MM.1S (cell line): Measurements from ENCODE around the gene FTL.

Experiments
- DNase-seq: peaks from one replicate; pipeline ENCODE4 v3.0.0-alpha.2; 2015
- H2AFZ ChIP-seq: fragments of 300-600 bp; sonication (generic); 2 replicates; pipeline ENCODE4 v1.6.0; 2016; ENCODE audit warnings: antibody characterized with exemption, low read length
- H3F3A ChIP-seq: fragments of 300-600 bp; sonication (generic); 2 replicates; pipeline ENCODE4 v1.6.1; 2016; ENCODE audit warnings: mild to moderate bottlenecking, antibody characterized with exemption, low read length, moderate library complexity, mixed read lengths; ENCODE audit not compliant: insufficient read depth
- H3K27ac ChIP-seq: fragments of 300-600 bp; sonication (generic); 2 replicates; pipeline ENCODE4 v1.5.1; 2016; ENCODE audit warnings: mild to moderate bottlenecking, low read length
- H3K27me3 ChIP-seq: fragments of 300-600 bp; sonication (generic); replicated peaks from 2 replicates; pipeline ENCODE4 v1.6.0; 2016; ENCODE audit warnings: low read length; ENCODE audit not compliant: insufficient read depth
- H3K36me3 ChIP-seq: fragments of 300-600 bp; sonication (generic); replicated peaks from 2 replicates; pipeline ENCODE4 v1.6.1; 2016; ENCODE audit warnings: mild to moderate bottlenecking, low read length, mixed read lengths; ENCODE audit not compliant: insufficient read depth
- H3K4me1 ChIP-seq: fragments of 300-600 bp; sonication (generic); 2 replicates; pipeline ENCODE4 v1.6.1; 2016; ENCODE audit warnings: low read length, mixed read lengths
- H3K4me2 ChIP-seq: fragments of 300-600 bp; sonication (generic); 2 replicates; pipeline ENCODE4 v1.6.0; 2016; ENCODE audit warnings: low read depth, low read length
- H3K4me3 ChIP-seq: fragments of 300-600 bp; sonication (generic); 2 replicates; pipeline ENCODE4 v1.5.1; 2016; ENCODE audit warnings: low read length, mixed read lengths
- H3K79me2 ChIP-seq: fragments of 300-600 bp; sonication (generic); 2 replicates; pipeline ENCODE4 v1.6.1; 2016; ENCODE audit warnings: mixed run types, low read length, mixed read lengths
- H3K9ac ChIP-seq: fragments of 300-600 bp; sonication (generic); 2 replicates; pipeline ENCODE4 v1.6.1; 2016; ENCODE audit warnings: low read length, mixed read lengths
- H3K9me2 ChIP-seq: fragments of 300-600 bp; sonication (generic); replicated peaks from 2 replicates; pipeline ENCODE4 v1.6.1; 2016; ENCODE audit warnings: mild to moderate bottlenecking, low read length, mixed read lengths; ENCODE audit not compliant: insufficient read depth
- H3K9me3 ChIP-seq: fragments of 300-600 bp; sonication (generic); replicated peaks from 2 replicates; pipeline ENCODE4 v1.6.1; 2016; ENCODE audit warnings: mild to moderate bottlenecking, low read length, mixed read lengths; ENCODE audit not compliant: insufficient read depth
- H4K20me1 ChIP-seq: fragments of 300-600 bp; sonication (generic); 2 replicates; pipeline ENCODE4 v1.6.1; 2016; ENCODE audit warnings: mild to moderate bottlenecking, low read length, moderate library complexity, mixed read lengths; ENCODE audit not compliant: insufficient read depth
- EZH2 ChIP-seq: fragments of 300-600 bp; sonication (generic); optimal IDR thresholded peaks from 2 replicates; pipeline ENCODE3; 2017; ENCODE audit warnings: low read depth, mild to moderate bottlenecking, antibody characterized with exemption, low read length, mixed read lengths
- EZH2phosphoT487 ChIP-seq: fragments of 300-600 bp; sonication (generic); IDR thresholded peaks from 2 replicates; pipeline ENCODE4 v1.6.1; 2018; ENCODE audit warnings: antibody characterized with exemption, low read length
- TF ChIP-seq, protein P1 (sequence below): fragments of 300-600 bp; sonication (generic); IDR thresholded peaks from 2 replicates; pipeline ENCODE4 v1.5.1; 2016; ENCODE audit warnings: antibody characterized with exemption, low read length, mixed read lengths

Gene FTL

DNA sequence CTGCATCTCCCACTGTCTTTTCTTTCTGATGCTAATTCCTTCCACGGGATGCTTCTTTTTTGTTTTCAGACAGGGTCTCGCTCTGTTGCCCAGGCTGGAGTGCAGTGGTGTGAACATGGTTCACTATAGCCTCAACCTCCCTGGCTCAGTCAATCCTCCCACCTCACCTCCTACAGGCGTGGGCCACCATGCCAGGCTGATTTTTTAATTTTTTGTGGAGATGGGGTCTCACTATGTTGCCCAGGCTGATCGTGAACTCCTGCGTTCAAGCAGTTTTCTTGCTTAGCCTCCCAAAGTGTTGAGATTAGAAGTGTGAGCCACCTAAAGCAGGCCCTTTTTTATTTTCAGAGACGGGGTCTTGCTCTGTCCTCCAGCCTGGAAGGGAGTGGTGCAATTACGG, 23.2 kb downstream of the FTL start:
- no peaks in the 10 kb centered on the region for H3K36me3 ChIP-seq
- H3K4me3 ChIP-seq, result no peak overlapping the region
- H3K9ac ChIP-seq, result no peak overlapping the region
- TF ChIP-seq EZH2phosphoT487 (no peak), EZH2 (no peak)
- TF ChIP-seq, protein P1, sequence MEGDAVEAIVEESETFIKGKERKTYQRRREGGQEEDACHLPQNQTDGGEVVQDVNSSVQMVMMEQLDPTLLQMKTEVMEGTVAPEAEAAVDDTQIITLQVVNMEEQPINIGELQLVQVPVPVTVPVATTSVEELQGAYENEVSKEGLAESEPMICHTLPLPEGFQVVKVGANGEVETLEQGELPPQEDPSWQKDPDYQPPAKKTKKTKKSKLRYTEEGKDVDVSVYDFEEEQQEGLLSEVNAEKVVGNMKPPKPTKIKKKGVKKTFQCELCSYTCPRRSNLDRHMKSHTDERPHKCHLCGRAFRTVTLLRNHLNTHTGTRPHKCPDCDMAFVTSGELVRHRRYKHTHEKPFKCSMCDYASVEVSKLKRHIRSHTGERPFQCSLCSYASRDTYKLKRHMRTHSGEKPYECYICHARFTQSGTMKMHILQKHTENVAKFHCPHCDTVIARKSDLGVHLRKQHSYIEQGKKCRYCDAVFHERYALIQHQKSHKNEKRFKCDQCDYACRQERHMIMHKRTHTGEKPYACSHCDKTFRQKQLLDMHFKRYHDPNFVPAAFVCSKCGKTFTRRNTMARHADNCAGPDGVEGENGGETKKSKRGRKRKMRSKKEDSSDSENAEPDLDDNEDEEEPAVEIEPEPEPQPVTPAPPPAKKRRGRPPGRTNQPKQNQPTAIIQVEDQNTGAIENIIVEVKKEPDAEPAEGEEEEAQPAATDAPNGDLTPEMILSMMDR, result no peak
- H2AFZ ChIP-seq, result no peak overlapping the region
- H4K20me1 ChIP-seq, result no peaks in the 10 kb centered on the region
- no peaks in the 10 kb centered on the region for H3F3A ChIP-seq
- DNase-seq, result no peak
- H3K79me2 ChIP-seq, result peaks cover 30% of the 10 kb centered on the region
- H3K4me2 ChIP-seq, result no peak overlapping the region
- no peaks in the 10 kb centered on the region for H3K9me3 ChIP-seq
- no peaks in the 10 kb centered on the region for H3K27me3 ChIP-seq
- H3K4me1 ChIP-seq, result peaks cover 6% of the 10 kb centered on the region
- no peak overlapping the region for H3K27ac ChIP-seq
- H3K9me2 ChIP-seq, result no peaks in the 10 kb centered on the region

DNA sequence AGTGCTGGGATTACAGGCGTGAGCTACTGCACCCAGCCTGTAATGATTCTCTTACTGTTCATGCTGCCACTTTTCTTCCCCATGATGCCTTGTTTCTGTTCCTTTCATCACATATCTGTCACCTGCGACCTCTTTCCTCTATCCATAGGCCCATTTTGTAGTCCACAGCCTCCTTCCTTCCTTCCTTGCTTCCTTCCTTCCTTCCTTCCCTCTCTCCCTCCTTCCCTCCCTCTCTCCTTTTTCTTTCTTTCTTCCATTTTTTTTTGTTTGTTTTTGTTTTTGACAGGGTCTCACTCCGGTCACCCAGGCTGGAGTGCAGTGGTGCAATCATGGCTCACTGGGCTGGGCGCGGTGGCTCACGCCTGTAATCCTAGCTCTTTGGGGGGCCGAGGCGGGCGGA, 23.8 kb downstream of the FTL start:
- Histone ChIP-seq H3K9ac (no peak overlapping the region), H3K4me3 (no peak overlapping the region), H3K4me2 (no peak overlapping the region), H3K9me3 (no peaks in the 10 kb centered on the region), H3K9me2 (no peaks in the 10 kb centered on the region), H2AFZ (no peak overlapping the region), H3K27ac (no peak overlapping the region), H4K20me1 (no peaks in the 10 kb centered on the region), H3F3A (no peaks in the 10 kb centered on the region), H3K27me3 (no peaks in the 10 kb centered on the region), H3K36me3 (no peaks in the 10 kb centered on the region), H3K79me2 (peaks cover 32% of the 10 kb centered on the region), H3K4me1 (peaks cover 6% of the 10 kb centered on the region)
- no peak for DNase-seq
- TF ChIP-seq EZH2phosphoT487 (no peak), EZH2 (no peak)
- TF ChIP-seq, protein P1, result no peak

DNA sequence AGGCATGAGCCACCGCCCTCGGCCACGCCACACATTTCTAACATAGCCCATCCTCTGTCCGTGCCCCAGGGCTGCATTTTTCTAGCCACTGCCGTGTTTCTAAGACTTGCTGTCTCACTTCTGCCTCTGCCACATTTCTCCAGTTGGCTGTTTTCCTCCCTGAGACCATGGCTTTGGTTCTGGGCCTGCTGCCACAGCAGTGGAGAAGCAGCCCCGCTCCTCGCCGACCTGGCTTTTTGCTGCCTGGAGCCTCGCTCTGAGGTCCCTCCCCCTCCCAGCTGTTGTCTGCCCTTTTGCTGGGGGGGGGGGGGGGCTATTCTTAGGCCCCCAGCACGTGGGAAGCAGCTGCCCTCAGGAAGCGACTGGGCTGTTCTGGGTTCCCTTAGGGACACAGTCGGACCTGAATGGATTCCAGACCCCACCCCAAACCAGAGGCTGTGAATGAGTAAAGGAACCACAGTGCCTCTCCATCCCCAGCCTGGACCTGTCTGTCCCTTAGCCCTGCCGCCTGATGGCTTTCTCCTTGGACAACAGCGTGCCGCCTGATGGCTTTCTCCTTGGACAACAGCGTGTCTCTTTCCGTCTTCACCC, 24.7 kb downstream of the FTL start:
- Histone ChIP-seq H3K79me2 (peaks cover 41% of the 10 kb centered on the region), H3K36me3 (no peaks in the 10 kb centered on the region), H3K27me3 (no peaks in the 10 kb centered on the region), H4K20me1 (no peaks in the 10 kb centered on the region), H3K9ac (no peak overlapping the region), H2AFZ (no peak overlapping the region), H3K4me1 (peaks cover 7% of the 10 kb centered on the region), H3K4me3 (no peak overlapping the region), H3K9me2 (no peaks in the 10 kb centered on the region), H3K27ac (no peak overlapping the region), H3F3A (no peaks in the 10 kb centered on the region), H3K9me3 (no peaks in the 10 kb centered on the region), H3K4me2 (no peak overlapping the region)
- TF ChIP-seq, protein P1, result no peak
- TF ChIP-seq EZH2, result no peak
- TF ChIP-seq EZH2phosphoT487, result no peak
- DNase-seq, result no peak
